HuH-7 (cell line): Measurements from ENCODE around the gene NAP1L5.

Source experiments
- DNase-seq: peaks from one replicate; pipeline ENCODE4 v3.0.0; 2011; ENCODE audit warnings: low spot score

Gene NAP1L5

GRCh38 chr4:88722276-88722780, 24.7 kb upstream of the NAP1L5 start:
- DNase-seq, result no peak

GRCh38 chr4:88720451-88721428, 23.1 kb upstream of the NAP1L5 start:
- no peak for DNase-seq

GRCh38 chr4:88719381-88719780, 21.8 kb upstream of the NAP1L5 start:
- DNase-seq, result no peak

GRCh38 chr4:88718098-88718497, 20.5 kb upstream of the NAP1L5 start:
- DNase-seq, result no peak

GRCh38 chr4:88713782-88714181, 16.2 kb upstream of the NAP1L5 start:
- DNase-seq, result no peak

- no peak for DNase-seq
These were observed 12.4 kb upstream of the NAP1L5 start for GRCh38 chr4:88709989-88710388.

GRCh38 chr4:88706574-88706973, 8.9 kb upstream of the NAP1L5 start:
- peak; percentile 48 for DNase-seq

- no peak for DNase-seq
These were observed 8.3 kb upstream of the NAP1L5 start for GRCh38 chr4:88705805-88706492.

GRCh38 chr4:88705223-88705622, 7.6 kb upstream of the NAP1L5 start:
- no peak for DNase-seq

- no peak for DNase-seq
These were observed 5.2 kb upstream of the NAP1L5 start for GRCh38 chr4:88702782-88703181.

GRCh38 chr4:88698519-88698918, 890 bp upstream of the NAP1L5 start:
- DNase-seq, result no peak

- DNase-seq, result no peak
These were observed 488 bp downstream of the NAP1L5 start for GRCh38 chr4:88697141-88697540.

- no peak for DNase-seq
These were observed 999 bp downstream of the NAP1L5 start for GRCh38 chr4:88696630-88697029.

- no peak for DNase-seq
These were observed 3.8 kb downstream of the NAP1L5 start for GRCh38 chr4:88693792-88694191.

GRCh38 chr4:88690355-88690754, 7.3 kb downstream of the NAP1L5 start:
- DNase-seq, result no peak

- no peak for DNase-seq
These were observed 16.4 kb downstream of the NAP1L5 start for GRCh38 chr4:88681209-88681608.

- no peak for DNase-seq
These were observed 22.1 kb downstream of the NAP1L5 start for GRCh38 chr4:88675543-88675942.

GRCh38 chr4:88674979-88675378, 22.6 kb downstream of the NAP1L5 start:
- no peak for DNase-seq

GRCh38 chr4:88674565-88674964, 23.1 kb downstream of the NAP1L5 start:
- no peak for DNase-seq

- DNase-seq, result no peak
These were observed 23.7 kb downstream of the NAP1L5 start for GRCh38 chr4:88673886-88674285.

- peak; percentile 15 for DNase-seq
These were observed 24.6 kb downstream of the NAP1L5 start for GRCh38 chr4:88672987-88673386.

GRCh38 chr4:88661739-88662138, 35.9 kb downstream of the NAP1L5 start:
- DNase-seq, result no peak
